Fibroblast of pulmonary artery (primary cell): Measurements from ENCODE around the gene COX20.
A peak's percentile ranks its signal among the peaks of the same experiment; 100 is the strongest.

Experiments used
- DNase-seq: peaks from one replicate; pipeline ENCODE4 v3.0.0-alpha.2; 2010; ENCODE audit warnings: low read depth
- H3K4me3 ChIP-seq: replicated peaks from 2 replicates; pipeline ENCODE4 v1.5.1; 2011; ENCODE audit warnings: low read depth, mild to moderate bottlenecking, control low read depth, low read length, moderate library complexity
- TF ChIP-seq, protein P1 (sequence below): IDR thresholded peaks from 2 replicates; pipeline ENCODE4 v1.5.1; 2011; ENCODE audit warnings: mild to moderate bottlenecking, control low read depth, low read length, inconsistent platforms; ENCODE audit errors: missing control alignments

COX20 gene

DNA sequence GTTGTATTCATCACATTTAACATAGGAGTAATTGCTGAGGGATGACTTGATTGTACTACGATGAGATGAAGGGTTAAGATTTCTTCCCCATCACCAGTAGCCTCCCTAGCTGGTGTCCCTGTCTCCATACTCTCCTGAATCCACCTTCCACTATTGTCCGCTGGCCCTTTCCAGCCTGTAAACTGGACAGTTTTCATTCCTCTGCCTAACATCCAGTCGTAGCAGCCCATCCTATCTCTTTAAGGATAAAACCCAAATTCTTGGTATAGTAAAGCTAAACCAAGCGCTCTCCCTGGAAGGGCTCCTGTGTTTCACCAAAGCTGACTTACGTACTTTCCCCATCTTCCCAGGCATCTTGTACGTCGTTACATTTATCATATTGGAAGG lies 670 bp downstream of the COX20 start:
- DNase-seq = peak; percentile 41
- TF ChIP-seq, protein P1, sequence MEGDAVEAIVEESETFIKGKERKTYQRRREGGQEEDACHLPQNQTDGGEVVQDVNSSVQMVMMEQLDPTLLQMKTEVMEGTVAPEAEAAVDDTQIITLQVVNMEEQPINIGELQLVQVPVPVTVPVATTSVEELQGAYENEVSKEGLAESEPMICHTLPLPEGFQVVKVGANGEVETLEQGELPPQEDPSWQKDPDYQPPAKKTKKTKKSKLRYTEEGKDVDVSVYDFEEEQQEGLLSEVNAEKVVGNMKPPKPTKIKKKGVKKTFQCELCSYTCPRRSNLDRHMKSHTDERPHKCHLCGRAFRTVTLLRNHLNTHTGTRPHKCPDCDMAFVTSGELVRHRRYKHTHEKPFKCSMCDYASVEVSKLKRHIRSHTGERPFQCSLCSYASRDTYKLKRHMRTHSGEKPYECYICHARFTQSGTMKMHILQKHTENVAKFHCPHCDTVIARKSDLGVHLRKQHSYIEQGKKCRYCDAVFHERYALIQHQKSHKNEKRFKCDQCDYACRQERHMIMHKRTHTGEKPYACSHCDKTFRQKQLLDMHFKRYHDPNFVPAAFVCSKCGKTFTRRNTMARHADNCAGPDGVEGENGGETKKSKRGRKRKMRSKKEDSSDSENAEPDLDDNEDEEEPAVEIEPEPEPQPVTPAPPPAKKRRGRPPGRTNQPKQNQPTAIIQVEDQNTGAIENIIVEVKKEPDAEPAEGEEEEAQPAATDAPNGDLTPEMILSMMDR = no peak

DNA sequence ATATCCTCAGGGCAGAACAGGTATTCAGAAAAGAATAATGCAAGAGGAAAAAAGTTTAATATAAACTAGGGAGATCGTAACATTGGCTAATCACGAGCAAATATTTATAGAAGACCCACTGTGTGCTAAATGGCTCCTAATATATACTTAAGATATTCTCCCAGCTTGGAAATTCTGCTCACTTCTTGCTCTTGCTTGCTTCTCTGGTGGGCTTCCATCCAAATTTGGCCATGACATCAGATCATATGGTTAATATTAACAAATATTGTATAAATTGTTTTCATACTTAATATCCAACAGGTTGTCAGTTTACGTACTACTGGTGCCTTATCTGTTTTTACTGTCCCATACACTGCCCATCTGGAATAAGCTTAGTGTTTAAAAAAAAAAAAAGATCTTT lies 1.1 kb downstream of the COX20 start:
- peak overlapping the region; percentile 62 for H3K4me3 ChIP-seq
- DNase-seq = no peak
- TF ChIP-seq, protein P1 = no peak

More for the DNA sequence above, 670 bp downstream of the COX20 start:
- H3K4me3 ChIP-seq = peak overlapping the region; percentile 62

DNA sequence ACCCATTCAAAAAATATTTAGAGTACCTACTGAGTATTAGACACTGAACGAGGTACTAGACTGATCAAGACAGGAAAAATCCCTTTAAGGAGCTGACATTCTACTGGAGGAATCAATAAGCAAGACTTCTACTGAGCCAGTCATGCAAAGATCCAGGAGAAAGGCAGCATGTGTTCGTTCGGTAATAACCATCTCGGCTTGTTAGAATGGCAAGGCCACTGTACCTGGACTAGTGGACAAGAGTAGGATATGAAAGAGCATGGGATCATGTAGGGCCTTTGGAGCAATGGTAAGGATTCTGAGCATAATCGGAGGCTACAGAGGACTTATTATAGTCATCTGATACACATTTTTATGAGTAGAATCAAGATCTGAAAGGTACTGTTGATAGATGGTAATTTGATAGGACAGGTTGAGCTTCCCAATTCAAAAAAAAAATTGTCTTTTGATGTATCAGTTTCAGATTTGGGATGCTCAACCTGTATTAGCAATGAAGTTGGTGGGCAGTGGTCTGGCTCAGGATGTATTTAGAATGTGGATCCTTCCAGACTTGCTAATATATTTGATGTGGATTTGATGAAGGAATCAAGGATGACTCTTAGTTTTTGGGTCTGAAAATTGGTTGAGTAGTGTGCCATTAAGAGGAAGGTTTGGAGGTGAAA lies 2.3 kb downstream of the COX20 start:
- no peak for DNase-seq
- TF ChIP-seq, protein P1 = no peak
- peak overlapping the region; percentile 62 for H3K4me3 ChIP-seq

DNA sequence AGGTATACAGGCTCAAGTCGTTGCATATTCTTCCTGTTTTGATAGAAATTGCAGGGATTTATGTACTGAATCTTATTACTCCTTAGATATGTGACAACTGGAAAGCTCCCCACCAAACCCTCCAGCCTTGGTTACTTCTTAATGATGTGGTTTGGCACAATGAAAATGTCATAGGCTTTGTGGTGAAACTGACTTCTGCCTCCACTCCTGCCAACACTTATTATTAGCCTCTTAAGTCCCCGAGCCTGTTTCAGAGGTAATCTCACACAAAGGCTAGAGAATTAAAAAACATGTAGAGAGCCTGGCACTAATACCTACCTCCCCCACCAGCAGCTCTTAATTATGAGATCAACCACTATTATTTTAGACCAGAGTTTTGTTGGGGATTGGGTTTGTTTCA lies 4.2 kb downstream of the COX20 start:
- no peak for DNase-seq
- TF ChIP-seq, protein P1 = no peak
- no peak overlapping the region for H3K4me3 ChIP-seq

DNA sequence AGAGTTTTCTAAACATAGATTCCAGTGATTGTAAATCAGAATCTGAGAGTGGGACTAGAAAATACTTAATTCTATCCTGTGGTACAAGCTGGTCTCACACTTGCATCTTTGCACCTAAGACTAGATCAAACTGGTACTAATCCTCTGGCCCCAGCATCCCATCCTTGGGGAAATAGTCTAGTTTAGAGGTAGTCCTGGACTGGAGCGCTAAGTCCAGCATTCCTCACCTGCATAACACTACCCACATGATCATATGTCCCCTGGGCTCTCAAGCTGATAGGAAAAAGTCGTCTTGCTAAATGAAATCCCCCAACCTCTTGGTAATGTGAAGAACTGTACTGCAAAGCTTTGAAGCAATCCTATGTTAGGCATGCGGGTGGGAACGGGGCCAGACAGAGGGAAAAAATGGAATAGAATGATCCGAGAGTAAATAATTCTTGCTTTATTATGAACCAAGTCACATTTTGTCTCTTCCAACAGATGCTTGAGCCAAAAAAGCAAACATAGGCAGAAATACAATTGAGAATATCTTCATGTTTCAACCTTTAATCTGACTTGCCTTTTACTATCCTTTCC lies 4.8 kb downstream of the COX20 start:
- no peak for DNase-seq
- TF ChIP-seq, protein P1 = no peak
- no peak overlapping the region for H3K4me3 ChIP-seq

DNA sequence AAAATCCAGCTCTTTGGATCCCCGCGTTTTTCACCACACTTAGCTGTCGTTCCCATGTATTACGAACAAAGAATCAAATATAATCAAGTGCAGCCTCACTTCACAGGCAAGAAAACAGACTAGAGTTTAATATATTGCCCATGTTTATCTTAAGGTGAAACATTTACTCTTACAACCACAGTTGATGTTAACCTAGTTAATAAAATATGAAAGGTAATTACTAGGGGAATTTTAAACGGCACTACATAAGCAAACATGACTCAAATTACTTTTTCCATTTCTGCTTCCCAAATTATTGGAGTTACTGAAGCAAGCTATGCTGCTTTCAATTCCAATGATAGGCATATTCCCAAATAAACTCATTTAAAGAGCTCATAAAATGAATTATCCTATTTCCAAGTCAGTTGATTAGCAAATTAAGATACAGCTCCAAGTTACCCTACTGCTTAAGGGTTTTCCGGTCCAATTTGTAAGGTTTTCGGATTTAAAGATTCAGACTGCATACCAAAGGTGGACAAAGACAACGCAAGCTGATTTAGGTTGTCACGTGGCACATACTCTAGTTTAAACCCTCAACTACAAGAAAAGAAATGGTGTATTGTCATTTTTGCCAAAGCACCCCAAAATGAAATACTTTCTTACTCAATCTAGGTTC lies 5.9 kb downstream of the COX20 start:
- TF ChIP-seq, protein P1 = no peak
- no peak for DNase-seq
- no peak overlapping the region for H3K4me3 ChIP-seq
